ENCODE results near the gene LPCAT2. TPM values are rescaled to one million over a fixed set of nuclear protein-coding genes. Genes with fewer than 3 reads are reported as not detected.

LPCAT2 gene
- total RNA-seq: 1 to 10 TPM; 6.4 to 6.8 TPM
- polyA plus RNA-seq (2013, experiment 1 of 2): 12.6 TPM
- 14.1 TPM for polyA plus RNA-seq (2013, experiment 2 of 2)
- long read RNA-seq, experiment 1, partial matches to known transcripts: 0 of 5 reads
- long read RNA-seq, experiment 1, other reads (novel, unspliced or antisense): 5 of 5 reads
- long read RNA-seq, experiment 2, full-length matches to known transcripts: 2 of 5 reads
- long read RNA-seq, experiment 2, partial matches to known transcripts: 1 of 5 reads
- long read RNA-seq, experiment 2, other reads (novel, unspliced or antisense): 2 of 5 reads
- long read RNA-seq, experiment 3, full-length matches to known transcripts: 2 of 7 reads
- long read RNA-seq, experiment 3, partial matches to known transcripts: 0 of 7 reads
- long read RNA-seq, experiment 3, other reads (novel, unspliced or antisense): 5 of 7 reads
- long read RNA-seq, experiment 4, partial matches to known transcripts: 0 of 6 reads
- long read RNA-seq, experiment 4, other reads (novel, unspliced or antisense): 6 of 6 reads

GRCh38 chr16:55508941-55509931 is at the start of gene LPCAT2:
Gene LPCAT2, plus strand, starts transcription at chr16:55509072. Its CDS starts 110 bp downstream, at chr16:55509182.
- peak within 1 kb of the TSS; percentile 81 for H3K27ac Mint-ChIP-seq
- Histone ChIP-seq H3K4me3 (ENCODE audit: low read length) (peak within 1 kb of the TSS; percentile 75), H3K27ac (ENCODE audit: low read depth, low read length) (no peak within 1 kb of the TSS), H3K9ac (ENCODE audit: extremely low read depth, low read length, poor library complexity, severe bottlenecking) (peak within 1 kb of the TSS; percentile 21), H3K27me3 (ENCODE audit: control insufficient read depth, insufficient read depth, low read length, poor library complexity, severe bottlenecking) (no peaks in the 10 kb centered on the region), H3K4me1 (ENCODE audit: control insufficient read depth, insufficient read depth, low read length) (peaks cover 5% of the 10 kb centered on the region), H3K36me3 (ENCODE audit: control insufficient read depth, insufficient read depth, low read length) (peaks cover 4% of the 10 kb centered on the region), H3K9me3 (ENCODE audit: control insufficient read depth, low read length) (peaks cover 23% of the 10 kb centered on the region)
- 10 to 26% methylated on average over 14 to 61 of the region's 61 CpGs for WGBS, 2 experiments (ENCODE audit: insufficient coverage in 1 of 2, insufficient read length in 1 of 2)
- peaks cover 27% of the 10 kb centered on the region for H3K36me3 Mint-ChIP-seq (ENCODE audit: low read depth)
- peak within 1 kb of the TSS; percentile 80 for H3K4me3 Mint-ChIP-seq
- peaks cover 15% of the 10 kb centered on the region for H3K4me1 Mint-ChIP-seq
- peak; percentile 37 for TF ChIP-seq CTCF (conservative IDR thresholded peaks at IDR 0.05)
- DNase-seq: peak; percentile 98
- peaks cover 6% of the 10 kb centered on the region for H3K27me3 Mint-ChIP-seq (ENCODE audit: insufficient read depth)
- H3K9me3 Mint-ChIP-seq: peaks cover 24% of the 10 kb centered on the region

DNA sequence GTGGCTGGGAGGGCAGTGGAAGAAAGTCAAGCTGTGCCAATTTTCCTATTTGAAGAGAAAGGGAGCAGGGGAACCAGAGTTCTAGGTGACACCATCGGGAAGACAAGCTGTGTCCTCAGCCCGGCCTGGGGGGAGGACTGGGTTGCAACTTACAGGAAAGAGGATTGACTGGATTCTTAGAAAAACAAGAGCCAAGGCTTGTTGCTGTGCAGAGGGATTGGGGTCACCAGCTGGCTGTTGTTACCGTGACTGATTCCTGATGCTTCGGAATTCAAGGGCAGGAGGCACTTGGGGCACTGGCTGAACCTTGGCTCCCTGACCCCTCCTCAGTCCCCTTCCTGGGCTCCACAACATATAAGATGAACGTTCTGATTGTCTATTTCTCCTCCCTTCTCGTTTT is 46.6 kb upstream of the LPCAT2 start:
- WGBS, 2 experiments (ENCODE audit: insufficient coverage in 1 of 2, insufficient read length in 1 of 2): 80 to 83% methylated on average over 1 to 6 of the region's 6 CpGs
- no peak for DNase-seq
- Histone ChIP-seq H3K27me3 (ENCODE audit: control insufficient read depth, insufficient read depth, low read length, poor library complexity, severe bottlenecking) (no peaks in the 10 kb centered on the region), H3K4me1 (ENCODE audit: control insufficient read depth, insufficient read depth, low read length) (no peaks in the 10 kb centered on the region), H3K4me3 (ENCODE audit: low read length) (no peak overlapping the region), H3K36me3 (ENCODE audit: control insufficient read depth, insufficient read depth, low read length) (no peaks in the 10 kb centered on the region), H3K9ac (ENCODE audit: extremely low read depth, low read length, poor library complexity, severe bottlenecking) (no peak overlapping the region), H3K27ac (ENCODE audit: low read depth, low read length) (no peak overlapping the region), H3K9me3 (ENCODE audit: control insufficient read depth, low read length) (no peaks in the 10 kb centered on the region)
- no peaks in the 10 kb centered on the region for H3K9me3 Mint-ChIP-seq
- no peaks in the 10 kb centered on the region for H3K4me1 Mint-ChIP-seq
- H3K27me3 Mint-ChIP-seq (ENCODE audit: insufficient read depth): peaks cover 5% of the 10 kb centered on the region
- no peak overlapping the region for H3K4me3 Mint-ChIP-seq
- TF ChIP-seq CTCF (conservative IDR thresholded peaks at IDR 0.05): no peak
- no peak overlapping the region for H3K27ac Mint-ChIP-seq
- H3K36me3 Mint-ChIP-seq (ENCODE audit: low read depth): no peaks in the 10 kb centered on the region

- no peak for TF ChIP-seq CTCF (conservative IDR thresholded peaks at IDR 0.05)
- Mint-ChIP-seq H3K4me3 (no peak overlapping the region), H3K4me1 (no peaks in the 10 kb centered on the region), H3K9me3 (no peaks in the 10 kb centered on the region), H3K27me3 (ENCODE audit: insufficient read depth) (peaks cover 10% of the 10 kb centered on the region), H3K27ac (no peak overlapping the region), H3K36me3 (ENCODE audit: low read depth) (no peaks in the 10 kb centered on the region)
- Histone ChIP-seq H3K4me3 (ENCODE audit: low read length) (no peak overlapping the region), H3K27me3 (ENCODE audit: control insufficient read depth, insufficient read depth, low read length, poor library complexity, severe bottlenecking) (no peaks in the 10 kb centered on the region), H3K27ac (ENCODE audit: low read depth, low read length) (no peak overlapping the region), H3K9me3 (ENCODE audit: control insufficient read depth, low read length) (no peaks in the 10 kb centered on the region), H3K9ac (ENCODE audit: extremely low read depth, low read length, poor library complexity, severe bottlenecking) (no peak overlapping the region), H3K36me3 (ENCODE audit: control insufficient read depth, insufficient read depth, low read length) (no peaks in the 10 kb centered on the region), H3K4me1 (ENCODE audit: control insufficient read depth, insufficient read depth, low read length) (no peaks in the 10 kb centered on the region)
- 53 to 75% methylated on average over 3 to 4 of the region's 4 CpGs for WGBS, 2 experiments (ENCODE audit: insufficient coverage in 1 of 2, insufficient read length in 1 of 2)
- no peak for DNase-seq
These were observed 44.5 kb upstream of the LPCAT2 start for GRCh38 chr16:55464375-55464774.
